Measurements from ENCODE around the gene TACC2. TPM values are rescaled to one million over a fixed set of nuclear protein-coding genes. Genes with fewer than 3 reads are reported as not detected.

The TACC2 gene
- total RNA-seq, 4 donors from 2014 or later, result 63.1 to 102 (median 74.9) TPM

GRCh38 chr10:122276611-122277208, 287.7 kb downstream of the TACC2 start:
- Histone ChIP-seq H3K4me1 (no peaks in the 10 kb centered on the region), H3K27me3 (no peaks in the 10 kb centered on the region), H3K9me3 (no peaks in the 10 kb centered on the region), H3K36me3 (peaks cover 0 to 14% of the 10 kb centered on the region in 2 donors), H3K27ac (no peak overlapping the region), H3K4me3 (no peak overlapping the region)
- 100% methylated on average over 2 of the region's 6 CpGs; no CpG with 5 or more reads in 1 of the 2 donors for WGBS, 2 donors (ENCODE audit: low coverage in 1 of 2)
- TF ChIP-seq, protein P1, sequence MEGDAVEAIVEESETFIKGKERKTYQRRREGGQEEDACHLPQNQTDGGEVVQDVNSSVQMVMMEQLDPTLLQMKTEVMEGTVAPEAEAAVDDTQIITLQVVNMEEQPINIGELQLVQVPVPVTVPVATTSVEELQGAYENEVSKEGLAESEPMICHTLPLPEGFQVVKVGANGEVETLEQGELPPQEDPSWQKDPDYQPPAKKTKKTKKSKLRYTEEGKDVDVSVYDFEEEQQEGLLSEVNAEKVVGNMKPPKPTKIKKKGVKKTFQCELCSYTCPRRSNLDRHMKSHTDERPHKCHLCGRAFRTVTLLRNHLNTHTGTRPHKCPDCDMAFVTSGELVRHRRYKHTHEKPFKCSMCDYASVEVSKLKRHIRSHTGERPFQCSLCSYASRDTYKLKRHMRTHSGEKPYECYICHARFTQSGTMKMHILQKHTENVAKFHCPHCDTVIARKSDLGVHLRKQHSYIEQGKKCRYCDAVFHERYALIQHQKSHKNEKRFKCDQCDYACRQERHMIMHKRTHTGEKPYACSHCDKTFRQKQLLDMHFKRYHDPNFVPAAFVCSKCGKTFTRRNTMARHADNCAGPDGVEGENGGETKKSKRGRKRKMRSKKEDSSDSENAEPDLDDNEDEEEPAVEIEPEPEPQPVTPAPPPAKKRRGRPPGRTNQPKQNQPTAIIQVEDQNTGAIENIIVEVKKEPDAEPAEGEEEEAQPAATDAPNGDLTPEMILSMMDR (IDR thresholded peaks at IDR 0.05), result no peak
- TF ChIP-seq POLR2AphosphoS5 (IDR thresholded peaks at IDR 0.05), result no peak
- no peak for TF ChIP-seq EP300 (IDR thresholded peaks at IDR 0.05)
- TF ChIP-seq POLR2A (IDR thresholded peaks at IDR 0.05), result no peak
- no peak for ATAC-seq

DNA sequence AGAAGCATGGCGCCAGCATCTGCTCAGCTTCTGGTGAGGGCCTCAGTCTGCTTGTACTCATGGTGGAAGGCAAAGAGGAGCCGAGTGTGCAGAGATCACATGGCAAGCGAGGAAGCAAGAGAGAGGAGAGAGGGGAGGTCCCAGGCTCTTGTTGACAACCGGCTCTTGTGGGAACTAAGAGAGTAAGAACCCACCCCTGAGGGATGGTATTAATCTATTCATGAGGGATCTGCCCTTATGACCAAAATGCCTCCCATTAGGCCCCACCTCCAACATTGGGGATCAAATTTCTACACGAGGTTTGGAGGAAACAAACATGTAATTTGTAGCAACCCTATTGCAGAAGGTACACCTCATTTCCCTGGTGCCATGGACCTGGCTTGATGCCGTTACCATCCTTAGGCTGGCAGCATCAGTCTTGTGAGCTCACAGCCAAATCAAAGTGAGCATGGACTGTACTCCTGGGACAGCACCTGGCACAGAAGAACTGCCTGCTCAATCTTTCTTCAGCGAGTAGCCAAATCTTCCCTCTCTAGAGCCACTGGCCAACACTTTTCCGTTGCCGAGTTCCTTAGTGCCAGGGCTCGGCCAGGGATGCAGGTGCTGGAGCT, 288.7 kb downstream of the TACC2 start:
- WGBS, 2 donors (ENCODE audit: low coverage in 1 of 2), result 91% methylated on average over 4 of the region's 10 CpGs; no CpG with 5 or more reads in 1 of the 2 donors
- no peak overlapping the region for H3K4me3 ChIP-seq
- H3K9me3 ChIP-seq, result no peaks in the 10 kb centered on the region
- no peak for TF ChIP-seq EP300 (IDR thresholded peaks at IDR 0.05)
- TF ChIP-seq POLR2A (IDR thresholded peaks at IDR 0.05), result no peak
- no peak for TF ChIP-seq POLR2AphosphoS5 (IDR thresholded peaks at IDR 0.05)
- TF ChIP-seq, protein P1 (IDR thresholded peaks at IDR 0.05), result no peak
- no peaks in the 10 kb centered on the region for H3K4me1 ChIP-seq
- ATAC-seq, result no peak
- peaks cover 0 to 8% of the 10 kb centered on the region in 2 donors for H3K36me3 ChIP-seq
- no peaks in the 10 kb centered on the region for H3K27me3 ChIP-seq
- H3K27ac ChIP-seq, result no peak overlapping the region

- no peaks in the 10 kb centered on the region for H3K27me3 ChIP-seq
- ATAC-seq, result no peak
- H3K36me3 ChIP-seq, result no peaks in the 10 kb centered on the region
- TF ChIP-seq EP300 (IDR thresholded peaks at IDR 0.05), result no peak
- TF ChIP-seq, protein P1 (IDR thresholded peaks at IDR 0.05), result peak in 3 of 4 experiments; percentile 41 to 66 (median 64)
- TF ChIP-seq POLR2AphosphoS5 (IDR thresholded peaks at IDR 0.05), result no peak
- no peak for TF ChIP-seq POLR2A (IDR thresholded peaks at IDR 0.05)
- H3K27ac ChIP-seq, result no peak overlapping the region
- no peak overlapping the region for H3K4me3 ChIP-seq
- no peaks in the 10 kb centered on the region for H3K4me1 ChIP-seq
- 40 to 45% methylated on average over 1 to 9 of the region's 9 CpGs for WGBS, 2 donors (ENCODE audit: low coverage in 1 of 2)
- no peaks in the 10 kb centered on the region for H3K9me3 ChIP-seq
Observed at GRCh38 chr10:122279725-122280141, 290.8 kb downstream of the TACC2 start.

- 91% methylated on average over 4 of the region's 7 CpGs; no CpG with 5 or more reads in 1 of the 2 donors for WGBS, 2 donors (ENCODE audit: low coverage in 1 of 2)
Observed at GRCh38 chr10:122280156-122280555, 291.2 kb downstream of the TACC2 start.

More at GRCh38 chr10:122280156-122280555, 291.2 kb downstream of the TACC2 start:
- Histone ChIP-seq H3K36me3 (no peaks in the 10 kb centered on the region), H3K27me3 (no peaks in the 10 kb centered on the region), H3K4me3 (no peak overlapping the region), H3K9me3 (no peaks in the 10 kb centered on the region), H3K4me1 (no peaks in the 10 kb centered on the region), H3K27ac (no peak overlapping the region)
- TF ChIP-seq POLR2A (IDR thresholded peaks at IDR 0.05), result no peak
- no peak for TF ChIP-seq POLR2AphosphoS5 (IDR thresholded peaks at IDR 0.05)
- TF ChIP-seq EP300 (IDR thresholded peaks at IDR 0.05), result no peak
- TF ChIP-seq, protein P1 (IDR thresholded peaks at IDR 0.05), result no peak
- ATAC-seq, result no peak

Data from gastroesophageal sphincter (tissue), 4 donors.